LoVo (cell line): ENCODE data around the gene SNRPF.
A peak's percentile ranks its signal among the peaks of the same experiment; 100 is the strongest.
"Not testable (repeated sequence)": the region's sequence is repeated elsewhere in the genome, so short reads cannot be mapped to it uniquely, and the experiment has no call there.

Source experiments
- DNase-seq: peaks from one replicate; pipeline ENCODE4 v3.0.0-alpha.2; 2016; ENCODE audit warnings: low spot score

Gene SNRPF

GRCh38 chr12:95858451-95859343 is at the start of gene SNRPF:
SNRPF (plus strand) TSS chr12:95858952; CDS start chr12:95859074, 122 bp downstream.
- peak; percentile 99 for DNase-seq

- no peak for DNase-seq
Measured at GRCh38 chr12:95809000-95809680, 49.6 kb upstream of the SNRPF start.

- DNase-seq: no peak
Measured at GRCh38 chr12:95810411-95810810, 48.3 kb upstream of the SNRPF start.

GRCh38 chr12:95812155-95812554 is 46.6 kb upstream of the SNRPF start:
- DNase-seq: not testable (repeated sequence)

GRCh38 chr12:95815632-95816212 is 43.0 kb upstream of the SNRPF start:
- peak; percentile 68 for DNase-seq

GRCh38 chr12:95820096-95820703 is 38.6 kb upstream of the SNRPF start:
- peak; percentile 69 for DNase-seq

- no peak for DNase-seq
Measured at GRCh38 chr12:95829395-95829794, 29.4 kb upstream of the SNRPF start.

GRCh38 chr12:95830335-95831089 is 28.2 kb upstream of the SNRPF start:
- no peak for DNase-seq

GRCh38 chr12:95834572-95834971 is 24.2 kb upstream of the SNRPF start:
- no peak for DNase-seq

- peak; percentile 27 for DNase-seq
Measured at GRCh38 chr12:95836185-95836609, 22.6 kb upstream of the SNRPF start.

GRCh38 chr12:95836630-95837239 is 22.0 kb upstream of the SNRPF start:
- no peak for DNase-seq

- no peak for DNase-seq
Measured at GRCh38 chr12:95837240-95838038, 21.3 kb upstream of the SNRPF start.

GRCh38 chr12:95838125-95838524 is 20.6 kb upstream of the SNRPF start:
- peak; percentile 42 for DNase-seq

GRCh38 chr12:95842426-95842825 is 16.3 kb upstream of the SNRPF start:
- DNase-seq: not testable (repeated sequence)

GRCh38 chr12:95848575-95849388 is 10.0 kb upstream of the SNRPF start:
- peak; percentile 33 for DNase-seq

- no peak for DNase-seq
Measured at GRCh38 chr12:95851606-95852005, 7.1 kb upstream of the SNRPF start.

GRCh38 chr12:95852133-95852532 is 6.6 kb upstream of the SNRPF start:
- DNase-seq: no peak

GRCh38 chr12:95857156-95857555 is 1.6 kb upstream of the SNRPF start:
- peak; percentile 55 for DNase-seq

- DNase-seq: no peak
Measured at GRCh38 chr12:95857799-95858198, 953 bp upstream of the SNRPF start.
